IMR-90 (cell line): Measurements from ENCODE around the gene SLC24A3. TPM values are rescaled to one million over a fixed set of nuclear protein-coding genes. Genes with fewer than 3 reads are reported as not detected.

Experiments used
- ATAC-seq: fragments of 200-7000 bp; cut with Tn5 transposase; 2 replicates; pipeline ENCODE4 v1.9.1; 2020; ENCODE audit warnings: low read depth, mild to moderate bottlenecking, moderate library complexity
- BruUV-seq: library from RNA; stranded (reverse); fragments of 400-500 nt; replicated peaks from 2 replicates; lab custom pipeline; 2021; lab: Mats Ljungman, UMichigan
- CTCF ChIA-PET: fragments of 300-600 bp; formaldehyde crosslinking; extraction: SDS; loops from one replicate; lab custom pipeline; 2021; ENCODE audit warnings: antibody characterized with exemption; lab: Yijun Ruan, JAX
- POLR2A ChIA-PET: fragments of 300-600 bp; sonication (Branson Sonifier 250); formaldehyde crosslinking; loops from one replicate; lab custom pipeline; 2022; ENCODE audit warnings: antibody characterized with exemption; ENCODE audit not compliant: unreplicated experiment; lab: Charles Lee
- DNase-seq: peaks from one replicate; pipeline ENCODE4 v3.0.0; 2013
- H2AFZ ChIP-seq: replicated peaks from 2 replicates; pipeline ENCODE3; 2013; ENCODE audit warnings: low read length, mild to moderate bottlenecking; ENCODE audit not compliant: poor library complexity
- H2AK5ac ChIP-seq: 2 replicates; pipeline ENCODE4 v1.6.1; 2013; ENCODE audit warnings: low read depth, low read length, inconsistent platforms
- H2AK9ac ChIP-seq: replicated peaks from 2 replicates; pipeline ENCODE3; 2013; ENCODE audit warnings: mild to moderate bottlenecking, low read depth, low read length, moderate library complexity; ENCODE audit not compliant: poor library complexity
- H2BK120ac ChIP-seq: 2 replicates; pipeline ENCODE4 v1.6.1; 2013; ENCODE audit warnings: low read depth, low read length, inconsistent platforms
- H2BK15ac ChIP-seq: 3 replicates; pipeline ENCODE4 v1.6.1; 2013; ENCODE audit warnings: low read depth, low read length, inconsistent platforms
- H2BK20ac ChIP-seq: 2 replicates; pipeline ENCODE4 v1.6.1; 2013; ENCODE audit warnings: low read depth, mild to moderate bottlenecking, inconsistent platforms, low read length, moderate library complexity
- H2BK5ac ChIP-seq: 2 replicates; pipeline ENCODE4 v1.6.1; 2013; ENCODE audit warnings: mild to moderate bottlenecking, low read depth, low read length, inconsistent platforms; ENCODE audit not compliant: poor library complexity, severe bottlenecking
- H3K14ac ChIP-seq: replicated peaks from 2 replicates; pipeline ENCODE4 v1.6.1; 2013; ENCODE audit warnings: low read depth, low read length, inconsistent platforms
- H3K18ac ChIP-seq: 2 replicates; pipeline ENCODE4 v1.6.1; 2013; ENCODE audit warnings: low read depth, low read length, control low read depth
- H3K23ac ChIP-seq: 2 replicates; pipeline ENCODE4 v1.6.1; 2013; ENCODE audit warnings: low read depth, low read length, inconsistent platforms
- H3K27ac ChIP-seq: 2 replicates; pipeline ENCODE4 v1.5.1; 2013; ENCODE audit warnings: mild to moderate bottlenecking, control low read depth, low read length; ENCODE audit not compliant: insufficient read depth
- H3K27me3 ChIP-seq: 2 replicates; pipeline ENCODE4 v1.6.1; 2013; ENCODE audit warnings: low read length; ENCODE audit not compliant: control insufficient read depth, insufficient read depth
- H3K36me3 ChIP-seq: 2 replicates; pipeline ENCODE4 v1.6.1; 2013; ENCODE audit warnings: low read length, mixed read lengths; ENCODE audit not compliant: control insufficient read depth, insufficient read depth
- H3K4ac ChIP-seq: 2 replicates; pipeline ENCODE4 v1.6.1; 2013; ENCODE audit warnings: low read depth, low read length, inconsistent platforms
- H3K4me1 ChIP-seq: 2 replicates; pipeline ENCODE4 v1.6.1; 2013; ENCODE audit warnings: low read length, mixed read lengths; ENCODE audit not compliant: control insufficient read depth, insufficient read depth
- H3K4me2 ChIP-seq: 2 replicates; pipeline ENCODE4 v1.6.1; 2013; ENCODE audit warnings: low read depth, mild to moderate bottlenecking, control low read depth, low read length, moderate library complexity
- H3K4me3 ChIP-seq: 2 replicates; pipeline ENCODE4 v1.5.1; 2013; ENCODE audit warnings: low read depth, mild to moderate bottlenecking, control low read depth, low read length, moderate library complexity; ENCODE audit not compliant: insufficient read depth
- H3K56ac ChIP-seq: 2 replicates; pipeline ENCODE4 v1.6.1; 2013; ENCODE audit warnings: low read length, inconsistent platforms; ENCODE audit not compliant: insufficient read depth; ENCODE audit errors: extremely low read depth
- H3K79me1 ChIP-seq, 2 experiments: 2 replicates each; pipeline ENCODE4 v1.6.1; 2013; ENCODE audit warnings: low read length in 2 of 2, inconsistent platforms in 1 of 2, low read depth in 1 of 2
- H3K9ac ChIP-seq: 2 replicates; pipeline ENCODE4 v1.6.1; 2013; ENCODE audit warnings: low read depth, low read length, control low read depth
- H3K9me1 ChIP-seq: 2 replicates; pipeline ENCODE4 v1.6.1; 2013; ENCODE audit warnings: low read length, inconsistent platforms; ENCODE audit not compliant: insufficient read depth
- H3K9me3 ChIP-seq: 2 replicates; pipeline ENCODE4 v1.6.1; 2013; ENCODE audit warnings: low read length; ENCODE audit not compliant: control insufficient read depth, insufficient read depth
- H4K20me1 ChIP-seq: 2 replicates; pipeline ENCODE4 v1.6.1; 2013; ENCODE audit warnings: low read length, inconsistent platforms; ENCODE audit not compliant: insufficient read depth
- H4K5ac ChIP-seq: 2 replicates; pipeline ENCODE4 v1.6.1; 2013; ENCODE audit warnings: mild to moderate bottlenecking, low read depth, low read length, control low read depth
- H4K8ac ChIP-seq, 2 experiments: 2 replicates each; pipeline ENCODE4 v1.6.1; 2013; ENCODE audit warnings: low read depth in 2 of 2, low read length in 2 of 2, control low read depth in 1 of 2, inconsistent platforms in 1 of 2
- H4K91ac ChIP-seq: 2 replicates; pipeline ENCODE4 v1.6.1; 2013; ENCODE audit warnings: low read depth, low read length, inconsistent platforms; ENCODE audit not compliant: insufficient read depth
- BHLHE40 ChIP-seq: fragments of 150-350 bp; IDR thresholded peaks from 2 replicates; pipeline ENCODE4 v1.6.1; 2016; ENCODE audit warnings: mild to moderate bottlenecking, low read depth, low read length
- CTCF ChIP-seq: conservative IDR thresholded peaks from 2 replicates; pipeline ENCODE4 v1.5.1; 2012; ENCODE audit warnings: mild to moderate bottlenecking, low read depth, low read length, improper control_type of control experiment
- ELK1 ChIP-seq: fragments of 150-350 bp; IDR thresholded peaks from 2 replicates; pipeline ENCODE4 v1.6.1; 2016; ENCODE audit warnings: low read depth, mild to moderate bottlenecking, low read length, moderate library complexity, borderline replicate concordance
- FOS ChIP-seq: fragments of 150-350 bp; IDR thresholded peaks from 2 replicates; pipeline ENCODE4 v1.6.1; 2016; ENCODE audit warnings: low read depth, low read length
- MAFK ChIP-seq: IDR thresholded peaks from 2 replicates; pipeline ENCODE4 v1.6.1; 2012; ENCODE audit warnings: low read depth, low read length, improper control_type of control experiment
- MXI1 ChIP-seq: IDR thresholded peaks from 2 replicates; pipeline ENCODE4 v1.6.1; 2012; ENCODE audit warnings: low read depth, mild to moderate bottlenecking, low read length, moderate library complexity, borderline replicate concordance
- POLR2A ChIP-seq: IDR thresholded peaks from 2 replicates; pipeline ENCODE4 v1.6.1; 2012; ENCODE audit warnings: mild to moderate bottlenecking, low read depth, low read length
- RAD21 ChIP-seq: IDR thresholded peaks from 2 replicates; pipeline ENCODE4 v1.6.1; 2012; ENCODE audit warnings: low read length, improper control_type of control experiment
- RFX5 ChIP-seq: IDR thresholded peaks from 2 replicates; pipeline ENCODE4 v1.8.0; 2012; ENCODE audit warnings: low read depth, mild to moderate bottlenecking, low read length, moderate library complexity
- SMC3 ChIP-seq: fragments of 150-350 bp; IDR thresholded peaks from 2 replicates; pipeline ENCODE4 v1.6.1; 2016; ENCODE audit warnings: low read depth, mild to moderate bottlenecking, antibody characterized with exemption, low read length, moderate library complexity
- USF2 ChIP-seq: fragments of 150-350 bp; IDR thresholded peaks from 2 replicates; pipeline ENCODE4 v1.6.1; 2017; ENCODE audit warnings: mild to moderate bottlenecking, antibody characterized with exemption, low read length, low read depth
- WGBS, 2 experiments: methylation state at CpG; one replicate each; pipeline versions ENCODE4 v1.1.5 to v1.1.7; 2013; ENCODE audit warnings: missing lambda C conversion rate in 2 of 2; ENCODE audit not compliant: insufficient read length in 1 of 2; ENCODE audit errors: extremely low coverage in 2 of 2; 5-methylcytosine and 5-hydroxymethylcytosine counted together
- dilution Hi-C: fragments of 300-500 bp; cut with HindIII; formaldehyde crosslinking; loops from one replicate; pipeline ENCODE4 v1.14.3; 2018; ENCODE audit warnings: low sequenced_read_pairs; ENCODE audit not compliant: unreplicated experiment
- in situ Hi-C: fragments of 300-500 bp; cut with MboI; formaldehyde crosslinking; loops from 3 replicates; pipeline ENCODE4 v1.14.3; 2019; ENCODE audit warnings: low sequenced_read_pairs, inconsistent platforms, mixed read lengths
- intact Hi-C: fragments of 100-400 bp; cut with micrococcal nuclease; formaldehyde crosslinking; loops from 2 replicates; pipeline ENCODE4 v1.10.0; 2022
- polyA plus RNA-seq, 3 experiments: library from polyadenylated mRNA; depleted of rRNA; stranded (reverse); fragments of >200 nt; gene quantifications; 2 replicates each; pipeline ENCODE4 v1.2.3, GENCODE V29; 2012; ENCODE audit warnings: low replicate concordance in 1 of 3
- total RNA-seq: library from RNA; depleted of rRNA; stranded (reverse); fragments of >200 nt; gene quantifications from 2 replicates; pipeline ENCODE4 v1.2.3, GENCODE V29; 2012

Gene SLC24A3
- total and polyA plus RNA-seq, 2 of the 4 experiments (the other 2 are of a cell fraction) = not detected

GRCh38 chr20:19491241-19491640 lies 278.8 kb downstream of the SLC24A3 start:
- Histone ChIP-seq H3K4me1 (no peaks in the 10 kb centered on the region), H3K79me1 (no peaks in the 10 kb centered on the region), H3K4ac (no peak overlapping the region), H3K56ac (no peak overlapping the region), H2AFZ (no peak overlapping the region), H3K23ac (no peak overlapping the region), H2BK5ac (no peak overlapping the region), H3K27me3 (no peaks in the 10 kb centered on the region; the same call in 1 of the 2 replicates), H2AK5ac (no peak overlapping the region), H3K9ac (no peak overlapping the region), H3K4me3 (no peak overlapping the region), H4K91ac (no peak overlapping the region), H4K20me1 (no peaks in the 10 kb centered on the region), H2BK15ac (no peak overlapping the region), H3K9me1 (no peaks in the 10 kb centered on the region), H3K4me2 (no peak overlapping the region), H3K14ac (no peak overlapping the region), H4K5ac (no peak overlapping the region), H2BK20ac (no peak overlapping the region), H3K27ac (no peak overlapping the region), H4K8ac (no peak overlapping the region), H2BK120ac (no peak overlapping the region), H3K36me3 (no peaks in the 10 kb centered on the region), H3K18ac (no peak overlapping the region), H3K9me3 (no peaks in the 10 kb centered on the region), H2AK9ac (no peak overlapping the region)
- ChIA-PET CTCF (no interaction called here), POLR2A (no interaction called here)
- dilution Hi-C loops (no loop called here), in situ Hi-C loops (no loop called here), intact Hi-C loops (no loop called here)
- no peak for DNase-seq
- TF ChIP-seq MAFK (no peak), POLR2A (no peak), USF2 (no peak), SMC3 (no peak), RAD21 (no peak), ELK1 (no peak), FOS (no peak), RFX5 (no peak), MXI1 (no peak), CTCF (no peak), BHLHE40 (no peak)
- ATAC-seq = no peak
- BruUV-seq = no TSS peak
- WGBS, 2 experiments = no CpG with 5 or more reads among the region's 4 CpGs
